ENCODE measurements around the gene ASCL2.

Gene ASCL2

GRCh38 chr11:2271327-2272227 is 1.2 kb upstream of the ASCL2 start:
- no peak for DNase-seq (ENCODE audit: low read depth)

GRCh38 chr11:2271077-2271326 is 614 bp upstream of the ASCL2 start:
- DNase-seq (ENCODE audit: low read depth), result no peak

- DNase-seq (ENCODE audit: low read depth), result no peak
These were observed 627 bp downstream of the ASCL2 start for GRCh38 chr11:2269601-2270321.

- DNase-seq (ENCODE audit: low read depth), result peak; percentile 38
These were observed 1.4 kb downstream of the ASCL2 start for GRCh38 chr11:2268729-2269600.

GRCh38 chr11:2267851-2268728 is 2.3 kb downstream of the ASCL2 start:
- no peak for DNase-seq (ENCODE audit: low read depth)

- no peak for DNase-seq (ENCODE audit: low read depth)
These were observed 3.0 kb downstream of the ASCL2 start for GRCh38 chr11:2267306-2267850.

GRCh38 chr11:2266586-2267305 is 3.6 kb downstream of the ASCL2 start:
- no peak for DNase-seq (ENCODE audit: low read depth)

- DNase-seq (ENCODE audit: low read depth), result no peak
These were observed 4.4 kb downstream of the ASCL2 start for GRCh38 chr11:2265854-2266585.

GRCh38 chr11:2265396-2265795 is 5.0 kb downstream of the ASCL2 start:
- no peak for DNase-seq (ENCODE audit: low read depth)

GRCh38 chr11:2264366-2265053 is 5.9 kb downstream of the ASCL2 start:
- no peak for DNase-seq (ENCODE audit: low read depth)

- DNase-seq (ENCODE audit: low read depth), result no peak
These were observed 6.5 kb downstream of the ASCL2 start for GRCh38 chr11:2263724-2264360.

GRCh38 chr11:2263071-2263565 is 7.3 kb downstream of the ASCL2 start:
- no peak for DNase-seq (ENCODE audit: low read depth)

GRCh38 chr11:2262301-2263070 is 7.9 kb downstream of the ASCL2 start:
- no peak for DNase-seq (ENCODE audit: low read depth)

- DNase-seq (ENCODE audit: low read depth), result no peak
These were observed 8.8 kb downstream of the ASCL2 start for GRCh38 chr11:2261436-2262230.

- no peak for DNase-seq (ENCODE audit: low read depth)
These were observed 9.7 kb downstream of the ASCL2 start for GRCh38 chr11:2260491-2261364.

GRCh38 chr11:2259897-2260451 is 10.4 kb downstream of the ASCL2 start:
- no peak for DNase-seq (ENCODE audit: low read depth)
